ENCODE measurements around the gene EPS8L3. TPM values are rescaled to one million over a fixed set of nuclear protein-coding genes. Genes with fewer than 3 reads are reported as not detected.

Gene EPS8L3
- polyA plus RNA-seq, 1 of the 3 experiments (the other 2 are of a cell fraction), result not detected

GRCh38 chr1:109771712-109772657 lies 8.3 kb upstream of the EPS8L3 start:
- no peaks in the 10 kb centered on the region for H3K36me3 ChIP-seq (replicated peaks in 1 of 2; ENCODE audit: control insufficient read depth in 1 of 2, insufficient read depth in 2 of 2, low read length in 1 of 2)
- H2AFZ ChIP-seq (ENCODE audit: low read depth), result no peak overlapping the region
- H3K4me3 ChIP-seq (ENCODE audit: low read depth in 2 of 2, low read length in 1 of 2), result no peak overlapping the region
- TF ChIP-seq FOXJ3 (CRISPR knock-in tag; IDR thresholded peaks at IDR 0.05) (no peak), POLR2AphosphoS5 (IDR thresholded peaks at IDR 0.05; ENCODE audit: low read depth, low read length) (no peak), ELF1 (IDR thresholded peaks at IDR 0.05) (no peak), CHD2 (IDR thresholded peaks at IDR 0.05; ENCODE audit: low read length, partially characterized antibody) (no peak), TCF12 (IDR thresholded peaks at IDR 0.05) (no peak), MXI1 (IDR thresholded peaks at IDR 0.05; ENCODE audit: low read depth, low read length) (no peak), NRF1 (IDR thresholded peaks at IDR 0.05; ENCODE audit: low read depth, low read length) (no peak), RCOR1 (IDR thresholded peaks at IDR 0.05; ENCODE audit: low read length) (no peak), EZH2phosphoT487 (IDR thresholded peaks at IDR 0.05; ENCODE audit: borderline replicate concordance, low read depth) (no peak), GATA2 (CRISPR knock-in tag; IDR thresholded peaks at IDR 0.05) (no peak), FOXM1 (IDR thresholded peaks at IDR 0.05; ENCODE audit: low read depth) (no peak), RAD21 (IDR thresholded peaks at IDR 0.05; ENCODE audit: low read length) (no peak), MEF2A (IDR thresholded peaks at IDR 0.05; ENCODE audit: borderline replicate concordance, low read depth) (no peak), SIN3A (IDR thresholded peaks at IDR 0.05; ENCODE audit: borderline replicate concordance, low read depth, low read length) (no peak), EP300 (IDR thresholded peaks at IDR 0.05; ENCODE audit: borderline replicate concordance in 1 of 2, low read depth in 1 of 2, low read length in 1 of 2) (no peak), TEAD4 (IDR thresholded peaks at IDR 0.05; ENCODE audit: borderline replicate concordance, insufficient read depth) (no peak)
- TF ChIP-seq, protein P1, sequence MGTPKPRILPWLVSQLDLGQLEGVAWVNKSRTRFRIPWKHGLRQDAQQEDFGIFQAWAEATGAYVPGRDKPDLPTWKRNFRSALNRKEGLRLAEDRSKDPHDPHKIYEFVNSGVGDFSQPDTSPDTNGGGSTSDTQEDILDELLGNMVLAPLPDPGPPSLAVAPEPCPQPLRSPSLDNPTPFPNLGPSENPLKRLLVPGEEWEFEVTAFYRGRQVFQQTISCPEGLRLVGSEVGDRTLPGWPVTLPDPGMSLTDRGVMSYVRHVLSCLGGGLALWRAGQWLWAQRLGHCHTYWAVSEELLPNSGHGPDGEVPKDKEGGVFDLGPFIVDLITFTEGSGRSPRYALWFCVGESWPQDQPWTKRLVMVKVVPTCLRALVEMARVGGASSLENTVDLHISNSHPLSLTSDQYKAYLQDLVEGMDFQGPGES (IDR thresholded peaks at IDR 0.05; ENCODE audit: low read depth, low read length), result no peak
- TF ChIP-seq, protein P2, sequence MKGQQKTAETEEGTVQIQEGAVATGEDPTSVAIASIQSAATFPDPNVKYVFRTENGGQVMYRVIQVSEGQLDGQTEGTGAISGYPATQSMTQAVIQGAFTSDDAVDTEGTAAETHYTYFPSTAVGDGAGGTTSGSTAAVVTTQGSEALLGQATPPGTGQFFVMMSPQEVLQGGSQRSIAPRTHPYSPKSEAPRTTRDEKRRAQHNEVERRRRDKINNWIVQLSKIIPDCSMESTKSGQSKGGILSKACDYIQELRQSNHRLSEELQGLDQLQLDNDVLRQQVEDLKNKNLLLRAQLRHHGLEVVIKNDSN (IDR thresholded peaks at IDR 0.05; ENCODE audit: borderline replicate concordance, low read depth), result no peak
- no peaks in the 10 kb centered on the region for H3K79me2 ChIP-seq (ENCODE audit: insufficient read depth)
- WGBS (ENCODE audit: low lambda C conversion rate), result 76% methylated on average over 5 of the region's 10 CpGs
- ChIA-PET POLR2A (interaction anchor here (3.5 kb wide), 1 partner anchor 224 kb away, joined by 15 read pairs; the partner anchor contains the start of gene GNAI3), CTCF (interaction anchor here (0.7 to 27.7 kb wide), 14 partner anchors 8 to 240 kb away, joined by 3 to 822 read pairs (median 18); partner anchors contain the start of genes AHCYL1, EPS8L3 and GSTM4)
- no peak overlapping the region for H3K4me2 ChIP-seq
- peaks cover 0 to 15% of the 10 kb centered on the region in 2 experiments; a peak in 1 of 4 replicates for H3K4me1 ChIP-seq (ENCODE audit: control insufficient read depth in 1 of 2, insufficient read depth in 2 of 2, low read depth in 1 of 2, low read length in 1 of 2)
- no peaks in the 10 kb centered on the region for H3K9me2 ChIP-seq
- H3K9me3 ChIP-seq, result no peaks in the 10 kb centered on the region
- H4K20me1 ChIP-seq (ENCODE audit: insufficient read depth), result no peaks in the 10 kb centered on the region
- no peak overlapping the region for H3K27ac ChIP-seq (ENCODE audit: low read depth in 2 of 2, low read length in 1 of 2)
- H3F3A ChIP-seq (replicated peaks; ENCODE audit: insufficient read depth), result no peaks in the 10 kb centered on the region
- H3K9ac ChIP-seq, result no peak overlapping the region
- no peaks in the 10 kb centered on the region for H3K27me3 ChIP-seq (ENCODE audit: insufficient read depth)
- DNase-seq, result no peak
